WTC11 (cell line): ENCODE data around the gene LIN7A.

ENCODE experiments used
- CREM ChIP-seq: sonication (generic); formaldehyde crosslinking; IDR thresholded peaks from 2 replicates; pipeline ENCODE4 v1.8.1; 2022; ENCODE audit warnings: mild to moderate bottlenecking, missing genetic modification reagents, moderate library complexity
- CTCF ChIP-seq: fragments of 200-600 bp; IDR thresholded peaks from 2 replicates; pipeline ENCODE4 v1.8.0; 2022; ENCODE audit warnings: antibody characterized with exemption
- FOXP1 ChIP-seq: sonication (generic); formaldehyde crosslinking; IDR thresholded peaks from 2 replicates; pipeline ENCODE4 v1.8.0; 2022; ENCODE audit warnings: missing genetic modification reagents, mild to moderate bottlenecking, moderate library complexity, borderline replicate concordance
- JUN ChIP-seq: sonication (generic); formaldehyde crosslinking; IDR thresholded peaks from 2 replicates; pipeline ENCODE4 v1.8.0; 2023; ENCODE audit warnings: mild to moderate bottlenecking, missing genetic modification reagents
- SMAD3 ChIP-seq: sonication (generic); formaldehyde crosslinking; IDR thresholded peaks from 2 replicates; pipeline ENCODE4 v1.8.0; 2022; ENCODE audit warnings: missing genetic modification reagents, mild to moderate bottlenecking, borderline replicate concordance
- TCF7 ChIP-seq: sonication (generic); formaldehyde crosslinking; IDR thresholded peaks from 2 replicates; pipeline ENCODE4 v1.8.0; 2022; ENCODE audit warnings: mild to moderate bottlenecking, low read depth, missing genetic modification reagents, moderate library complexity
- TEAD4 ChIP-seq: sonication (generic); formaldehyde crosslinking; IDR thresholded peaks from 2 replicates; pipeline ENCODE4 v1.8.0; 2022; ENCODE audit warnings: mild to moderate bottlenecking, missing genetic modification reagents
- USF1 ChIP-seq: sonication (generic); formaldehyde crosslinking; IDR thresholded peaks from 2 replicates; pipeline ENCODE4 v1.8.0; 2022; ENCODE audit warnings: mild to moderate bottlenecking, missing genetic modification reagents
- ZBTB21 ChIP-seq: sonication (generic); formaldehyde crosslinking; IDR thresholded peaks from 2 replicates; pipeline ENCODE4 v1.8.1; 2023; ENCODE audit warnings: mild to moderate bottlenecking, missing genetic modification reagents, borderline replicate concordance
- ZBTB43 ChIP-seq: sonication (generic); formaldehyde crosslinking; IDR thresholded peaks from 2 replicates; pipeline ENCODE4 v1.8.1; 2023; ENCODE audit warnings: mild to moderate bottlenecking, missing genetic modification reagents

GRCh38 chr12:80792861-80793260 lies 144.9 kb downstream of the LIN7A start:
- TF ChIP-seq CTCF (no peak), TCF7 (CRISPR knock-in tag) (no peak), TEAD4 (CRISPR knock-in tag) (no peak), CREM (CRISPR knock-in tag) (no peak), ZBTB21 (CRISPR knock-in tag) (no peak), SMAD3 (CRISPR knock-in tag) (no peak), JUN (CRISPR knock-in tag) (no peak), USF1 (CRISPR knock-in tag) (no peak), ZBTB43 (no peak), FOXP1 (CRISPR knock-in tag) (no peak)
